Neural cell (in vitro differentiated cells): ENCODE results near the gene LMOD1. TPM values are rescaled to one million over a fixed set of nuclear protein-coding genes. Genes with fewer than 3 reads are reported as not detected.

Experiments used
- H2AFZ ChIP-seq: fragments of 200-600, 300-800 bp; sonication (generic), shearing (Covaris generic); 2 replicates; pipeline ENCODE4 v1.6.0; 2014; ENCODE audit warnings: low read depth, mild to moderate bottlenecking, antibody characterized with exemption, low read length, moderate library complexity
- H3F3A ChIP-seq: fragments of 200-600 bp; shearing (Covaris generic); 2 replicates; pipeline ENCODE4 v1.6.1; 2016; ENCODE audit warnings: mild to moderate bottlenecking, moderate library complexity, mixed read lengths, antibody characterized with exemption, low read length; ENCODE audit not compliant: insufficient read depth, poor library complexity, severe bottlenecking
- H3K27ac ChIP-seq: fragments of 200-600, 300-800 bp; sonication (generic), shearing (Covaris generic); 2 replicates; pipeline ENCODE4 v1.5.1; 2014; ENCODE audit warnings: mild to moderate bottlenecking, low read length, moderate library complexity
- H3K27me3 ChIP-seq: fragments of 300-800, 200-600 bp; sonication (generic), shearing (Covaris generic); 2 replicates; pipeline ENCODE4 v1.6.0; 2014; ENCODE audit warnings: mild to moderate bottlenecking, low read depth, low read length, moderate library complexity; ENCODE audit not compliant: insufficient read depth
- H3K36me3 ChIP-seq: fragments of 300-800, 200-600 bp; sonication (generic), shearing (Covaris generic); 2 replicates; pipeline ENCODE4 v1.5.1; 2014; ENCODE audit warnings: mild to moderate bottlenecking, antibody characterized with exemption, low read length, moderate library complexity; ENCODE audit not compliant: insufficient read depth
- H3K4me2 ChIP-seq: fragments of 300-800, 200-600 bp; sonication (generic), shearing (Covaris generic); 2 replicates; pipeline ENCODE4 v1.6.0; 2014; ENCODE audit warnings: mild to moderate bottlenecking, low read length
- H3K4me3 ChIP-seq: fragments of 300-800, 200-600 bp; sonication (generic), shearing (Covaris generic); 2 replicates; pipeline ENCODE4 v1.5.1; 2014; ENCODE audit warnings: mild to moderate bottlenecking, low read length, moderate library complexity
- H3K79me2 ChIP-seq: fragments of 200-600 bp; shearing (Covaris generic); replicated peaks from 2 replicates; pipeline ENCODE4 v1.6.0; 2014; ENCODE audit warnings: mild to moderate bottlenecking, low read length, moderate library complexity; ENCODE audit not compliant: insufficient read depth
- H3K9ac ChIP-seq: fragments of 300-800, 200-600 bp; sonication (generic), shearing (Covaris generic); 2 replicates; pipeline ENCODE4 v1.6.1; 2016; ENCODE audit warnings: mild to moderate bottlenecking, low read length, mixed read lengths
- H3K9me2 ChIP-seq: fragments of 200-600 bp; shearing (Covaris generic); 2 replicates; pipeline ENCODE4 v1.6.1; 2016; ENCODE audit warnings: mild to moderate bottlenecking, low read length, mixed read lengths; ENCODE audit not compliant: insufficient read depth
- H3K9me3 ChIP-seq: fragments of 200-600, 300-800 bp; sonication (generic), shearing (Covaris generic); 2 replicates; pipeline ENCODE4 v1.6.1; 2016; ENCODE audit warnings: mild to moderate bottlenecking, mixed run types, low read length, moderate library complexity, mixed read lengths
- H4K20me1 ChIP-seq: fragments of 200-600 bp; shearing (Covaris generic); 2 replicates; pipeline ENCODE4 v1.6.1; 2016; ENCODE audit warnings: mild to moderate bottlenecking, mixed run types; ENCODE audit not compliant: insufficient read depth
- EP300 ChIP-seq: fragments of 450-650 bp; conservative IDR thresholded peaks from 2 replicates; pipeline ENCODE4 v1.6.1; 2014; ENCODE audit warnings: antibody characterized with exemption, mild to moderate bottlenecking, moderate library complexity; ENCODE audit not compliant: poor library complexity, severe bottlenecking
- EZH2 ChIP-seq: fragments of 200-600, 300-800 bp; shearing (Covaris generic), sonication (generic); IDR thresholded peaks from 2 replicates; pipeline ENCODE4 v1.6.1; 2014; ENCODE audit warnings: antibody characterized with exemption, low read length, borderline replicate concordance, mild to moderate bottlenecking; ENCODE audit not compliant: insufficient read depth, poor library complexity, severe bottlenecking
- MXI1 ChIP-seq: fragments of 450-650 bp; conservative IDR thresholded peaks from 2 replicates; pipeline ENCODE4 v1.6.1; 2014; ENCODE audit warnings: antibody characterized with exemption, mild to moderate bottlenecking; ENCODE audit not compliant: poor library complexity, severe bottlenecking
- POLR2AphosphoS5 ChIP-seq: IDR thresholded peaks from 2 replicates; pipeline ENCODE4 v1.6.1; 2012
- RAD21 ChIP-seq: fragments of 450-650 bp; conservative IDR thresholded peaks from 2 replicates; pipeline ENCODE4 v1.6.1; 2014; ENCODE audit warnings: antibody characterized with exemption, mild to moderate bottlenecking, moderate library complexity
- SMC3 ChIP-seq: fragments of 450-650 bp; conservative IDR thresholded peaks from 2 replicates; pipeline ENCODE4 v1.6.1; 2014; ENCODE audit warnings: antibody characterized with exemption, mild to moderate bottlenecking, moderate library complexity; ENCODE audit not compliant: poor library complexity
- TAF1 ChIP-seq: IDR thresholded peaks from 2 replicates; pipeline ENCODE4 v1.6.1; 2012; ENCODE audit warnings: low read depth
- polyA plus RNA-seq: library from polyadenylated mRNA; depleted of rRNA; stranded (reverse); fragments of >200 nt; gene quantifications from 2 replicates; pipeline ENCODE4 v1.2.3, GENCODE V29; 2014
- TF ChIP-seq, protein P1 (sequence below): fragments of 450-650 bp; IDR thresholded peaks from 2 replicates; pipeline ENCODE4 v1.5.1; 2014; ENCODE audit warnings: antibody characterized with exemption, mild to moderate bottlenecking, moderate library complexity; ENCODE audit not compliant: poor library complexity, severe bottlenecking
- TF ChIP-seq, protein P2 (sequence below): IDR thresholded peaks from 2 replicates; pipeline ENCODE4 v1.6.1; 2012; ENCODE audit warnings: borderline replicate concordance

LMOD1 gene
- polyA plus RNA-seq, 1 donor from 2014 or later: not detected

DNA sequence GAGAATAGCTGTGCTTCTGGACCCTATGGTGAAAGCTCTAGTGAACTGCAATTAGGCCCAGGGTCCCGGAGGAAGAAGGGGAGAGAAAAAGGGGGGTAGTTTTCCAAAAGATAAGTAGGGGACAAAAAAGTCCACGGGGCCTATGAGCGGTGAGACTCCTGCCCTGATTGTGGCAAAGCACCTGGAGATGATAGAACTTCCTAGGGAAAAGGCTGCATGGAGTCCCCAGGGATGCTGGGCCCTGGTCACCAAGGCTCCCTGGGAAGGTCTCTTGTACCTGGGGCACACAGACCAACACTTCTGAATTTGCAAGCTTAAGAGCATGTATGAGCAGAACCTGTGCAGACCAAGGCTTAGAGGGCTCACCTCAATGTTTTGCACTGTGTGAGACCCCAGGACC is 63.1 kb downstream of the LMOD1 start:
- Histone ChIP-seq H3K4me3 (no peak overlapping the region), H3K9me2 (no peaks in the 10 kb centered on the region), H3K27ac (no peak overlapping the region), H3K9ac (no peak overlapping the region), H4K20me1 (no peaks in the 10 kb centered on the region), H3K79me2 (no peaks in the 10 kb centered on the region), H3K9me3 (no peaks in the 10 kb centered on the region), H3K36me3 (no peaks in the 10 kb centered on the region), H3K4me2 (no peak overlapping the region), H3F3A (no peaks in the 10 kb centered on the region), H3K27me3 (no peaks in the 10 kb centered on the region), H2AFZ (no peak overlapping the region)
- no peak for TF ChIP-seq SMC3
- TF ChIP-seq MXI1: no peak

DNA sequence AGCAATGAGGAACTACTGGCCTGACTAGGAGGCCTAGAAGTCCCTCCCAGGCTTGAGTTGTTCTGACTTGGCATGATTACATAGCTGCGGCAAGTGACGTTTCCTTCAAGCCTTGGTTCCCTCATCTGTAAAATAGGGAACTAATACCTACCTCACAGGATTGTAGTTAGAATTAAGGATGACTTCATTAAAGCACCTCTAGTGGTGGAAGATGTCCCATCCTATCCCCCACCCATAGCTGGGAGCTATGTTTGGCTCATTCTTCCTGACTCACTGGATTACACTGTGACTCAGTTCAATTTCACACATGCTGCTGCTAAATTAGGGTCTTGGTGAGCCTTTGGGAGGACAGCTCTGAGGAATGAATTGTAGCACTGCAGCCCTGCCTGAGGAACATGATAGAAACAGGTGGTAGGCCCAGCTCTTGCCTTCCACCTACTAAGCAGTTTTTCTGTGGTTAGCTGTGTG is 63.6 kb downstream of the LMOD1 start:
- no peak overlapping the region for H3K4me3 ChIP-seq
- H2AFZ ChIP-seq: no peak overlapping the region
- no peaks in the 10 kb centered on the region for H3K36me3 ChIP-seq
- no peaks in the 10 kb centered on the region for H3F3A ChIP-seq
- H3K4me2 ChIP-seq: no peak overlapping the region
- no peak overlapping the region for H3K9ac ChIP-seq
- no peak overlapping the region for H3K27ac ChIP-seq
- no peaks in the 10 kb centered on the region for H3K79me2 ChIP-seq
- no peaks in the 10 kb centered on the region for H3K27me3 ChIP-seq
- H3K9me3 ChIP-seq: no peaks in the 10 kb centered on the region
- no peaks in the 10 kb centered on the region for H3K9me2 ChIP-seq
- no peak for TF ChIP-seq MXI1
- TF ChIP-seq SMC3: no peak
- no peak for TF ChIP-seq TAF1
- TF ChIP-seq, protein P1, sequence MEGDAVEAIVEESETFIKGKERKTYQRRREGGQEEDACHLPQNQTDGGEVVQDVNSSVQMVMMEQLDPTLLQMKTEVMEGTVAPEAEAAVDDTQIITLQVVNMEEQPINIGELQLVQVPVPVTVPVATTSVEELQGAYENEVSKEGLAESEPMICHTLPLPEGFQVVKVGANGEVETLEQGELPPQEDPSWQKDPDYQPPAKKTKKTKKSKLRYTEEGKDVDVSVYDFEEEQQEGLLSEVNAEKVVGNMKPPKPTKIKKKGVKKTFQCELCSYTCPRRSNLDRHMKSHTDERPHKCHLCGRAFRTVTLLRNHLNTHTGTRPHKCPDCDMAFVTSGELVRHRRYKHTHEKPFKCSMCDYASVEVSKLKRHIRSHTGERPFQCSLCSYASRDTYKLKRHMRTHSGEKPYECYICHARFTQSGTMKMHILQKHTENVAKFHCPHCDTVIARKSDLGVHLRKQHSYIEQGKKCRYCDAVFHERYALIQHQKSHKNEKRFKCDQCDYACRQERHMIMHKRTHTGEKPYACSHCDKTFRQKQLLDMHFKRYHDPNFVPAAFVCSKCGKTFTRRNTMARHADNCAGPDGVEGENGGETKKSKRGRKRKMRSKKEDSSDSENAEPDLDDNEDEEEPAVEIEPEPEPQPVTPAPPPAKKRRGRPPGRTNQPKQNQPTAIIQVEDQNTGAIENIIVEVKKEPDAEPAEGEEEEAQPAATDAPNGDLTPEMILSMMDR: no peak
- TF ChIP-seq POLR2AphosphoS5: no peak
- TF ChIP-seq EZH2: no peak
- TF ChIP-seq EP300: no peak
- TF ChIP-seq RAD21: no peak
- TF ChIP-seq, protein P2, sequence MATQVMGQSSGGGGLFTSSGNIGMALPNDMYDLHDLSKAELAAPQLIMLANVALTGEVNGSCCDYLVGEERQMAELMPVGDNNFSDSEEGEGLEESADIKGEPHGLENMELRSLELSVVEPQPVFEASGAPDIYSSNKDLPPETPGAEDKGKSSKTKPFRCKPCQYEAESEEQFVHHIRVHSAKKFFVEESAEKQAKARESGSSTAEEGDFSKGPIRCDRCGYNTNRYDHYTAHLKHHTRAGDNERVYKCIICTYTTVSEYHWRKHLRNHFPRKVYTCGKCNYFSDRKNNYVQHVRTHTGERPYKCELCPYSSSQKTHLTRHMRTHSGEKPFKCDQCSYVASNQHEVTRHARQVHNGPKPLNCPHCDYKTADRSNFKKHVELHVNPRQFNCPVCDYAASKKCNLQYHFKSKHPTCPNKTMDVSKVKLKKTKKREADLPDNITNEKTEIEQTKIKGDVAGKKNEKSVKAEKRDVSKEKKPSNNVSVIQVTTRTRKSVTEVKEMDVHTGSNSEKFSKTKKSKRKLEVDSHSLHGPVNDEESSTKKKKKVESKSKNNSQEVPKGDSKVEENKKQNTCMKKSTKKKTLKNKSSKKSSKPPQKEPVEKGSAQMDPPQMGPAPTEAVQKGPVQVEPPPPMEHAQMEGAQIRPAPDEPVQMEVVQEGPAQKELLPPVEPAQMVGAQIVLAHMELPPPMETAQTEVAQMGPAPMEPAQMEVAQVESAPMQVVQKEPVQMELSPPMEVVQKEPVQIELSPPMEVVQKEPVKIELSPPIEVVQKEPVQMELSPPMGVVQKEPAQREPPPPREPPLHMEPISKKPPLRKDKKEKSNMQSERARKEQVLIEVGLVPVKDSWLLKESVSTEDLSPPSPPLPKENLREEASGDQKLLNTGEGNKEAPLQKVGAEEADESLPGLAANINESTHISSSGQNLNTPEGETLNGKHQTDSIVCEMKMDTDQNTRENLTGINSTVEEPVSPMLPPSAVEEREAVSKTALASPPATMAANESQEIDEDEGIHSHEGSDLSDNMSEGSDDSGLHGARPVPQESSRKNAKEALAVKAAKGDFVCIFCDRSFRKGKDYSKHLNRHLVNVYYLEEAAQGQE: no peak
- no peaks in the 10 kb centered on the region for H4K20me1 ChIP-seq

DNA sequence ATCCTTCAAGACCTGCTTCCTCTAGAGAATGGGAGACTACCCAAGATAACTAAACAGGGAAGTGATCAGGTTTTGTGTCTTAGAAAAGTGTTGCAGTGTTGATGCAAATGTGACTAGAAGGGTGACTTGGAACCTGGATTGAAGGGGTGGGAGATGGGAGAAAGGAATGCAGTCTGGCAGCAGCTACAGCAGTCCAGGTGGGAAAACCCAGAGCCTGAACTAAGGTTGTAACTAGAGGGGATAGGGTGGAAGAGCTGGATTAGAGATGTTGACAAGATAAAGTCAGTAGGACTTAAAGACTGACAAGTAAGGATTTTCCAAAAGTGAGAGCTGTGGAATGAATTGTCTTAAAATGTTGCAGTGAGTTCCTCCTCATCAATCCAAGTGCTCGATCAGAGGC is 64.7 kb downstream of the LMOD1 start:
- Histone ChIP-seq H3K36me3 (no peaks in the 10 kb centered on the region), H2AFZ (no peak overlapping the region), H4K20me1 (no peaks in the 10 kb centered on the region), H3K9me2 (no peaks in the 10 kb centered on the region), H3K27ac (no peak overlapping the region), H3F3A (no peaks in the 10 kb centered on the region), H3K4me2 (no peak overlapping the region), H3K79me2 (no peaks in the 10 kb centered on the region), H3K9ac (no peak overlapping the region), H3K9me3 (no peaks in the 10 kb centered on the region), H3K27me3 (no peaks in the 10 kb centered on the region), H3K4me3 (no peak overlapping the region)
- TF ChIP-seq POLR2AphosphoS5: no peak
- TF ChIP-seq, protein P1: no peak
- no peak for TF ChIP-seq EZH2
